PC-9 (cell line): ENCODE measurements around the gene ZNF573. TPM values are rescaled to one million over a fixed set of nuclear protein-coding genes. Genes with fewer than 3 reads are reported as not detected.

Source experiments
- BruUV-seq: library from RNA; stranded (reverse); fragments of 400-500 nt; replicated peaks from 2 replicates; lab custom pipeline; 2021; lab: Mats Ljungman, UMichigan
- CTCF ChIA-PET: fragments of 300-600 bp; sonication (Branson Sonifier 250); formaldehyde crosslinking; loops from one replicate; lab custom pipeline; 2022; ENCODE audit warnings: antibody characterized with exemption; lab: Charles Lee
- POLR2A ChIA-PET: fragments of 300-600 bp; sonication (Branson Sonifier 250); formaldehyde crosslinking; loops from one replicate; lab custom pipeline; 2022; ENCODE audit warnings: antibody characterized with exemption; ENCODE audit not compliant: unreplicated experiment; lab: Charles Lee
- DNase-seq, 2 experiments: peaks; one replicate each; pipeline versions ENCODE4 v3.0.0 to v3.0.0-alpha.2; 2015 to 2022; ENCODE audit warnings: mixed read lengths in 1 of 2
- H2AFZ ChIP-seq: fragments of 200-600 bp; sonication (generic); 2 replicates; pipeline ENCODE4 v1.8.1; 2017; ENCODE audit warnings: antibody characterized with exemption
- H3F3A ChIP-seq: fragments of 200-600 bp; sonication (generic); 2 replicates; pipeline ENCODE4 v1.8.1; 2017; ENCODE audit warnings: antibody characterized with exemption, mild to moderate bottlenecking, low read depth; ENCODE audit not compliant: insufficient read depth
- H3K27ac ChIP-seq: fragments of 200-600 bp; sonication (generic); 2 replicates; pipeline ENCODE4 v1.6.1; 2016; ENCODE audit warnings: mixed run types
- H3K27me3 ChIP-seq: fragments of 200-600 bp; sonication (generic); 2 replicates; pipeline ENCODE4 v1.6.1; 2016; ENCODE audit warnings: low read depth, mixed run types; ENCODE audit not compliant: insufficient read depth
- H3K36me3 ChIP-seq: fragments of 200-600 bp; sonication (generic); 2 replicates; pipeline ENCODE4 v1.6.1; 2016; ENCODE audit warnings: low read depth, mixed run types
- H3K4me1 ChIP-seq: fragments of 200-600 bp; sonication (generic); replicated peaks from 2 replicates; pipeline ENCODE4 v1.6.1; 2016; ENCODE audit warnings: mixed run types; ENCODE audit not compliant: insufficient read depth
- H3K4me2 ChIP-seq: fragments of 200-600 bp; sonication (generic); 2 replicates; pipeline ENCODE4 v1.6.1; 2017; ENCODE audit warnings: mixed run types
- H3K4me3 ChIP-seq: fragments of 200-600 bp; sonication (generic); 2 replicates; pipeline ENCODE4 v1.6.1; 2016; ENCODE audit warnings: mixed run types
- H3K79me2 ChIP-seq: fragments of 200-600 bp; sonication (generic); 2 replicates; pipeline ENCODE4 v1.6.1; 2017; ENCODE audit warnings: low read depth, mixed run types
- H3K9me2 ChIP-seq: fragments of 200-600 bp; sonication (generic); 2 replicates; pipeline ENCODE4 v1.8.1; 2017; ENCODE audit warnings: mild to moderate bottlenecking; ENCODE audit not compliant: insufficient read depth
- H3K9me3 ChIP-seq: fragments of 200-600 bp; sonication (generic); 2 replicates; pipeline ENCODE4 v1.8.1; 2016; ENCODE audit warnings: low read depth; ENCODE audit not compliant: insufficient read depth
- H4K20me1 ChIP-seq: fragments of 200-600 bp; sonication (generic); 2 replicates; pipeline ENCODE4 v1.8.1; 2017; ENCODE audit not compliant: insufficient read depth
- EZH2 ChIP-seq: fragments of 200-600 bp; sonication (generic); IDR thresholded peaks from 2 replicates; pipeline ENCODE4 v1.8.0; 2017; ENCODE audit warnings: antibody characterized with exemption, low read depth
- intact Hi-C: fragments of 100-400 bp; cut with micrococcal nuclease; formaldehyde crosslinking; loops from one replicate; pipeline ENCODE4 v1.10.0; 2022; ENCODE audit not compliant: unreplicated experiment
- total RNA-seq: library from RNA; stranded (reverse); gene quantifications from 2 replicates; pipeline ENCODE4 v1.2.3, GENCODE V29; 2021
- TF ChIP-seq, protein P1 (sequence below): fragments of 200-600 bp; sonication (generic); conservative IDR thresholded peaks from 2 replicates; pipeline ENCODE4 v1.6.1; 2017; ENCODE audit warnings: mixed run types, antibody characterized with exemption, mild to moderate bottlenecking, moderate library complexity

The ZNF573 gene
- total RNA-seq, 1 experiment from 2014 or later = 7.9 TPM

DNA sequence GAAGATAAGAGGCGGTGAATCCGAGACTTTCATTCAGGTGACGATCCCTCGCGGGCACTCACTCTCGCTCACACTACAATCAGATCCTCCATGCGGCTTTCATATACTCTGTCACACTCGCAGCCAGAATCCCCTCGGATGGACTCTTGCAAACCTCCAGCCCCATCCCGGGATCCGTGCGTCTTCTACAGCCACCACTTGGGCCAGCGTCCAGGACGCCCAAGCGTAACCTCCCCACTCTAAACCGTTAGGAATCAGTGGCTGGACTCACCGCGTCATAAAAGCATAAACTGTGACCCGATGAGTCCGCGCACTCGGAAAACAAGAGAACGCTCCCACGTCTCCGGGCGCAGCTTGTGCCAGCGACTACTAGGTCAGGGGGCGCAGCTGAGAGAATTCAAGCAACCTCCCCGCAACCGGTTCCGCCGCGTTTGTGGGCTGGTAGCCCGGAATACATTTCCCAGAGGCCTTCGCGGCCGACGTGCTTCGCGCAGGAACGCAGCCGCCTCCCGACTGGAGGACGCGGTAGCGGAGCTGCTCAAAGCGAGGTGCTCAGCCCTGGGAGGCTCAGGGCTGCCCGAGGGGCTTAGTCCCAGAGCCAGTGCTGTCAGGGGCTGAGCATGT is 87.4 kb downstream of the ZNF573 start:
- CTCF ChIA-PET = no interaction called here
- Histone ChIP-seq H3K9me2 (no peaks in the 10 kb centered on the region), H3K4me2 (no peak overlapping the region), H3K79me2 (no peaks in the 10 kb centered on the region), H2AFZ (no peak overlapping the region), H4K20me1 (no peaks in the 10 kb centered on the region), H3K4me3 (no peak overlapping the region), H3K36me3 (no peaks in the 10 kb centered on the region), H3F3A (no peaks in the 10 kb centered on the region), H3K27me3 (no peaks in the 10 kb centered on the region), H3K27ac (no peak overlapping the region), H3K4me1 (no peaks in the 10 kb centered on the region), H3K9me3 (peaks cover 12% of the 10 kb centered on the region)
- intact Hi-C loops = no loop called here
- TF ChIP-seq EZH2 = no peak
- TF ChIP-seq, protein P1, sequence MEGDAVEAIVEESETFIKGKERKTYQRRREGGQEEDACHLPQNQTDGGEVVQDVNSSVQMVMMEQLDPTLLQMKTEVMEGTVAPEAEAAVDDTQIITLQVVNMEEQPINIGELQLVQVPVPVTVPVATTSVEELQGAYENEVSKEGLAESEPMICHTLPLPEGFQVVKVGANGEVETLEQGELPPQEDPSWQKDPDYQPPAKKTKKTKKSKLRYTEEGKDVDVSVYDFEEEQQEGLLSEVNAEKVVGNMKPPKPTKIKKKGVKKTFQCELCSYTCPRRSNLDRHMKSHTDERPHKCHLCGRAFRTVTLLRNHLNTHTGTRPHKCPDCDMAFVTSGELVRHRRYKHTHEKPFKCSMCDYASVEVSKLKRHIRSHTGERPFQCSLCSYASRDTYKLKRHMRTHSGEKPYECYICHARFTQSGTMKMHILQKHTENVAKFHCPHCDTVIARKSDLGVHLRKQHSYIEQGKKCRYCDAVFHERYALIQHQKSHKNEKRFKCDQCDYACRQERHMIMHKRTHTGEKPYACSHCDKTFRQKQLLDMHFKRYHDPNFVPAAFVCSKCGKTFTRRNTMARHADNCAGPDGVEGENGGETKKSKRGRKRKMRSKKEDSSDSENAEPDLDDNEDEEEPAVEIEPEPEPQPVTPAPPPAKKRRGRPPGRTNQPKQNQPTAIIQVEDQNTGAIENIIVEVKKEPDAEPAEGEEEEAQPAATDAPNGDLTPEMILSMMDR = no peak
- POLR2A ChIA-PET = no interaction called here
- BruUV-seq = no TSS peak
- DNase-seq = peak in 1 of 2 experiments; percentile 43

Other genes starting within 250 kb of the ZNF573 start
- gene ZNF571, start 184.8 kb downstream of the ZNF573 start, total RNA-seq = 2.1 and 2.2 TPM in 2 replicates
- gene ZNF540, start 184.7 kb downstream of the ZNF573 start, total RNA-seq = 0.25 and 0.37 TPM in 2 replicates
- 7.5 and 8.7 TPM in 2 replicates for gene ZFP30, start 124.1 kb downstream of the ZNF573 start, total RNA-seq
- 10.6 and 12.5 TPM in 2 replicates for gene ZNF607, start 59.8 kb downstream of the ZNF573 start, total RNA-seq
- gene WDR87, start 127.0 kb upstream of the ZNF573 start, total RNA-seq = not detected in 2 replicates
- 53.4 and 55.2 TPM in 2 replicates for gene SIPA1L3, start 127.6 kb upstream of the ZNF573 start, total RNA-seq